Measurements from ENCODE around the gene ASTE1. TPM values are rescaled to one million over a fixed set of nuclear protein-coding genes. Genes with fewer than 3 reads are reported as not detected.

ASTE1 gene
- polyA plus RNA-seq, 1 donor from 2014 or later, result 2.0 TPM

- no peak for TF ChIP-seq EP300 (conservative IDR thresholded peaks at IDR 0.05; ENCODE audit: poor library complexity, severe bottlenecking)
- no peak for TF ChIP-seq MXI1 (conservative IDR thresholded peaks at IDR 0.05; ENCODE audit: poor library complexity, severe bottlenecking)
- no peak for TF ChIP-seq POLR2AphosphoS5 (IDR thresholded peaks at IDR 0.05)
- TF ChIP-seq TAF1 (IDR thresholded peaks at IDR 0.05; ENCODE audit: low read depth), result no peak
- TF ChIP-seq SMC3 (conservative IDR thresholded peaks at IDR 0.05; ENCODE audit: poor library complexity), result no peak
- no peak for TF ChIP-seq EZH2 (IDR thresholded peaks at IDR 0.05; ENCODE audit: borderline replicate concordance, insufficient read depth, low read length, poor library complexity, severe bottlenecking)
- no peak for TF ChIP-seq RAD21 (conservative IDR thresholded peaks at IDR 0.05)
- TF ChIP-seq CTCF (IDR thresholded peaks at IDR 0.05; ENCODE audit: poor library complexity, severe bottlenecking), result no peak
- TF ChIP-seq REST (IDR thresholded peaks at IDR 0.05; ENCODE audit: borderline replicate concordance), result no peak
- Histone ChIP-seq H3K79me2 (replicated peaks; ENCODE audit: insufficient read depth, low read length) (no peaks in the 10 kb centered on the region), H3K9me3 (ENCODE audit: low read length) (no peaks in the 10 kb centered on the region), H2AFZ (ENCODE audit: low read depth, low read length) (no peak overlapping the region), H3K9me2 (ENCODE audit: insufficient read depth, low read length) (no peaks in the 10 kb centered on the region), H3K36me3 (ENCODE audit: insufficient read depth, low read length) (peaks cover 17% of the 10 kb centered on the region), H3K27me3 (ENCODE audit: insufficient read depth, low read depth, low read length) (no peaks in the 10 kb centered on the region), H4K20me1 (ENCODE audit: insufficient read depth) (no peaks in the 10 kb centered on the region), H3K9ac (ENCODE audit: low read length) (no peak overlapping the region), H3F3A (ENCODE audit: insufficient read depth, low read length, poor library complexity, severe bottlenecking) (no peaks in the 10 kb centered on the region), H3K4me3 (ENCODE audit: low read length) (no peak overlapping the region), H3K27ac (ENCODE audit: low read length) (no peak overlapping the region), H3K4me2 (ENCODE audit: low read length) (no peak overlapping the region)
These were observed 59.3 kb downstream of the ASTE1 start for GRCh38 chr3:130967281-130967680.

GRCh38 chr3:130963878-130964277 lies 62.7 kb downstream of the ASTE1 start:
- H3K9me2 ChIP-seq (ENCODE audit: insufficient read depth, low read length), result no peaks in the 10 kb centered on the region
- no peak overlapping the region for H3K4me2 ChIP-seq (ENCODE audit: low read length)
- H3F3A ChIP-seq (ENCODE audit: insufficient read depth, low read length, poor library complexity, severe bottlenecking), result no peaks in the 10 kb centered on the region
- peaks cover 22% of the 10 kb centered on the region for H3K36me3 ChIP-seq (ENCODE audit: insufficient read depth, low read length)
- H3K9ac ChIP-seq (ENCODE audit: low read length), result no peak overlapping the region
- TF ChIP-seq TAF1 (IDR thresholded peaks at IDR 0.05; ENCODE audit: low read depth), result no peak
- no peak for TF ChIP-seq RAD21 (conservative IDR thresholded peaks at IDR 0.05)
- no peak for TF ChIP-seq EP300 (conservative IDR thresholded peaks at IDR 0.05; ENCODE audit: poor library complexity, severe bottlenecking)
- TF ChIP-seq REST (IDR thresholded peaks at IDR 0.05; ENCODE audit: borderline replicate concordance), result no peak
- TF ChIP-seq EZH2 (IDR thresholded peaks at IDR 0.05; ENCODE audit: borderline replicate concordance, insufficient read depth, low read length, poor library complexity, severe bottlenecking), result no peak
- no peak for TF ChIP-seq POLR2AphosphoS5 (IDR thresholded peaks at IDR 0.05)
- no peak for TF ChIP-seq CTCF (IDR thresholded peaks at IDR 0.05; ENCODE audit: poor library complexity, severe bottlenecking)
- no peak for TF ChIP-seq MXI1 (conservative IDR thresholded peaks at IDR 0.05; ENCODE audit: poor library complexity, severe bottlenecking)
- H2AFZ ChIP-seq (ENCODE audit: low read depth, low read length), result no peak overlapping the region
- H3K79me2 ChIP-seq (replicated peaks; ENCODE audit: insufficient read depth, low read length), result no peaks in the 10 kb centered on the region
- no peaks in the 10 kb centered on the region for H4K20me1 ChIP-seq (ENCODE audit: insufficient read depth)
- H3K4me3 ChIP-seq (ENCODE audit: low read length), result no peak overlapping the region
- no peak overlapping the region for H3K27ac ChIP-seq (ENCODE audit: low read length)
- H3K27me3 ChIP-seq (ENCODE audit: insufficient read depth, low read depth, low read length), result no peaks in the 10 kb centered on the region
- no peaks in the 10 kb centered on the region for H3K9me3 ChIP-seq (ENCODE audit: low read length)

Data from neural cell (in vitro differentiated cells).